Fibroblast of skin of left quadriceps (primary cell): ENCODE data around the gene RBMS1.
"Not testable (repeated sequence)": the region's sequence is repeated elsewhere in the genome, so short reads cannot be mapped to it uniquely, and the experiment has no call there.

Source experiments
- DNase-seq, 2 experiments: peaks; one replicate each; pipeline ENCODE4 v3.0.0-alpha.2; 2013; ENCODE audit warnings: low read depth in 2 of 2

The RBMS1 gene

GRCh38 chr2:160469621-160470204, 23.9 kb downstream of the RBMS1 start:
- no peak for DNase-seq

- no peak for DNase-seq
Measured at GRCh38 chr2:160469164-160469563, 24.4 kb downstream of the RBMS1 start.

- DNase-seq: no peak
Measured at GRCh38 chr2:160467086-160467485, 26.5 kb downstream of the RBMS1 start.

GRCh38 chr2:160465406-160465805, 28.2 kb downstream of the RBMS1 start:
- no peak for DNase-seq

GRCh38 chr2:160465002-160465401, 28.6 kb downstream of the RBMS1 start:
- DNase-seq: no peak

GRCh38 chr2:160464017-160464416, 29.6 kb downstream of the RBMS1 start:
- DNase-seq: no peak

- DNase-seq: no peak
Measured at GRCh38 chr2:160463245-160463644, 30.4 kb downstream of the RBMS1 start.

GRCh38 chr2:160460333-160460731, 33.3 kb downstream of the RBMS1 start:
- DNase-seq: no peak

- DNase-seq: no peak
Measured at GRCh38 chr2:160459538-160460332, 33.9 kb downstream of the RBMS1 start.

GRCh38 chr2:160458718-160459453, 34.7 kb downstream of the RBMS1 start:
- no peak for DNase-seq

GRCh38 chr2:160457588-160457987, 36.0 kb downstream of the RBMS1 start:
- no peak for DNase-seq

GRCh38 chr2:160454070-160454797, 39.4 kb downstream of the RBMS1 start:
- no peak for DNase-seq

- no peak for DNase-seq
Measured at GRCh38 chr2:160453111-160453820, 40.3 kb downstream of the RBMS1 start.

GRCh38 chr2:160450486-160450885, 43.1 kb downstream of the RBMS1 start:
- DNase-seq: no peak

GRCh38 chr2:160448821-160449220, 44.8 kb downstream of the RBMS1 start:
- DNase-seq: not testable (repeated sequence)

GRCh38 chr2:160445673-160446072, 47.9 kb downstream of the RBMS1 start:
- no peak for DNase-seq

- DNase-seq: no peak
Measured at GRCh38 chr2:160442603-160443002, 51.0 kb downstream of the RBMS1 start.

- DNase-seq: no peak
Measured at GRCh38 chr2:160440888-160441287, 52.7 kb downstream of the RBMS1 start.

- not testable (repeated sequence) for DNase-seq
Measured at GRCh38 chr2:160439038-160439437, 54.6 kb downstream of the RBMS1 start.

- no peak for DNase-seq
Measured at GRCh38 chr2:160437273-160437672, 56.3 kb downstream of the RBMS1 start.

- no peak for DNase-seq
Measured at GRCh38 chr2:160434254-160434948, 59.2 kb downstream of the RBMS1 start.
